GM12891 (cell line): ENCODE data around the gene ABHD10.

Experiments used
- PAX5 ChIP-seq: IDR thresholded peaks from 2 replicates; pipeline ENCODE4 v1.6.1; 2011; ENCODE audit warnings: low read length, moderate library complexity, mild to moderate bottlenecking; ENCODE audit not compliant: insufficient read depth, severe bottlenecking
- POLR2A ChIP-seq: IDR thresholded peaks from 2 replicates; pipeline ENCODE4 v1.6.1; 2011; ENCODE audit warnings: low read depth, low read length, control low read depth
- POLR2AphosphoS5 ChIP-seq: IDR thresholded peaks from 2 replicates; pipeline ENCODE4 v1.6.1; 2011; ENCODE audit warnings: low read depth, low read length, control low read depth
- POU2F2 ChIP-seq: IDR thresholded peaks from 2 replicates; pipeline ENCODE4 v1.6.1; 2011; ENCODE audit warnings: low read depth, mild to moderate bottlenecking, control low read depth, low read length, moderate library complexity
- TAF1 ChIP-seq: IDR thresholded peaks from 2 replicates; pipeline ENCODE4 v1.6.1; 2011; ENCODE audit warnings: low read depth, low read length, control low read depth

GRCh38 chr3:111936191-111936841 is 42.5 kb upstream of the ABHD10 start:
- TF ChIP-seq PAX5 (no peak), TAF1 (no peak), POLR2A (no peak), POLR2AphosphoS5 (no peak), POU2F2 (no peak)
